GM21576 (cell line): Measurements from ENCODE around the gene TGM6.

Experiments used
- ATAC-seq: cut with Tn5 transposase; IDR thresholded peaks from one replicate; pipeline ENCODE4 v1.9.1; 2021; ENCODE audit warnings: mild to moderate bottlenecking, moderate library complexity; ENCODE audit not compliant: unreplicated experiment

TGM6 gene

GRCh38 chr20:2451939-2452732 is 71.4 kb downstream of the TGM6 start:
- no peak for ATAC-seq

- ATAC-seq: no peak
These were observed 73.1 kb downstream of the TGM6 start for GRCh38 chr20:2453792-2454191.

- ATAC-seq: no peak
These were observed 75.2 kb downstream of the TGM6 start for GRCh38 chr20:2455771-2456497.

- ATAC-seq: no peak
These were observed 78.3 kb downstream of the TGM6 start for GRCh38 chr20:2458919-2459499.

GRCh38 chr20:2459981-2460751 is 79.5 kb downstream of the TGM6 start:
- no peak for ATAC-seq

GRCh38 chr20:2460752-2461424 is 80.2 kb downstream of the TGM6 start:
- ATAC-seq: no peak

- no peak for ATAC-seq
These were observed 81.8 kb downstream of the TGM6 start for GRCh38 chr20:2462484-2462883.

GRCh38 chr20:2463616-2464365 is 83.1 kb downstream of the TGM6 start:
- ATAC-seq: no peak

GRCh38 chr20:2465100-2465499 is 84.4 kb downstream of the TGM6 start:
- ATAC-seq: no peak

- no peak for ATAC-seq
These were observed 86.7 kb downstream of the TGM6 start for GRCh38 chr20:2467412-2467811.

- no peak for ATAC-seq
These were observed 88.1 kb downstream of the TGM6 start for GRCh38 chr20:2468581-2469407.

GRCh38 chr20:2469991-2470422 is 89.3 kb downstream of the TGM6 start:
- peak; percentile 26 for ATAC-seq

GRCh38 chr20:2470423-2471193 is 89.9 kb downstream of the TGM6 start, which contains the start of gene SNRPB:
SNRPB (minus strand) TSS chr20:2470789; CDS start chr20:2470690, 99 bp downstream.
- peak; percentile 97 for ATAC-seq

GRCh38 chr20:2473516-2473915 is 92.8 kb downstream of the TGM6 start:
- no peak for ATAC-seq

GRCh38 chr20:2475850-2476741 is 95.4 kb downstream of the TGM6 start:
- ATAC-seq: no peak

- no peak for ATAC-seq
These were observed 96.3 kb downstream of the TGM6 start for GRCh38 chr20:2476742-2477615.
